GM12801 (cell line): ENCODE results near the gene SLC6A20.

Experiments used
- CTCF ChIP-seq: IDR thresholded peaks from one replicate; pipeline ENCODE4 v1.5.1; 2011; ENCODE audit warnings: control low read depth; ENCODE audit not compliant: insufficient read length; ENCODE audit errors: extremely low read depth

The SLC6A20 gene

GRCh38 chr3:45814322-45814721, 18.0 kb upstream of the SLC6A20 start:
- no peak for TF ChIP-seq CTCF

- TF ChIP-seq CTCF = no peak
Measured at GRCh38 chr3:45807681-45808540, 11.6 kb upstream of the SLC6A20 start.

- no peak for TF ChIP-seq CTCF
Measured at GRCh38 chr3:45807133-45807532, 10.8 kb upstream of the SLC6A20 start.

GRCh38 chr3:45806072-45806471, 9.7 kb upstream of the SLC6A20 start:
- TF ChIP-seq CTCF = no peak

GRCh38 chr3:45803252-45803935, 7.1 kb upstream of the SLC6A20 start:
- no peak for TF ChIP-seq CTCF

GRCh38 chr3:45802146-45802545, 5.8 kb upstream of the SLC6A20 start:
- no peak for TF ChIP-seq CTCF

- no peak for TF ChIP-seq CTCF
Measured at GRCh38 chr3:45800611-45801010, 4.3 kb upstream of the SLC6A20 start.
